Peyer's patch (tissue), 4 donors: ENCODE measurements around the gene KRTAP29-1. TPM values are rescaled to one million over a fixed set of nuclear protein-coding genes. Genes with fewer than 3 reads are reported as not detected.

ENCODE experiments used
- DNase-seq, 3 donors: peaks; one replicate each; pipeline ENCODE4 v3.0.0-alpha.2; 2017 to 2019
- H3K27ac ChIP-seq, 4 donors: fragments of 200-600 bp; sonication (generic); one replicate each; pipeline ENCODE4 v1.5.1; 2016 to 2019
- H3K27me3 ChIP-seq, 2 donors: fragments of 200-600 bp; sonication (generic); one replicate each; pipeline ENCODE4 v1.5.1; 2019
- H3K36me3 ChIP-seq, 3 donors: fragments of 200-600 bp; sonication (generic); one replicate each; pipeline ENCODE4 v1.5.1; 2016 to 2019
- H3K4me1 ChIP-seq, 4 donors: fragments of 200-600 bp; sonication (generic); one replicate each; pipeline ENCODE4 v1.5.1; 2016 to 2019
- H3K4me3 ChIP-seq, 4 donors: fragments of 200-600 bp; sonication (generic); 1 replicate in 3 of 4; 2 replicates in 1 of 4; pipeline ENCODE4 v1.5.1; 2016 to 2019; ENCODE audit warnings: mild to moderate bottlenecking in 1 of 4
- H3K9me3 ChIP-seq, 4 donors: fragments of 200-600 bp; sonication (generic); one replicate each; pipeline ENCODE4 v1.5.1; 2016 to 2019; ENCODE audit warnings: mild to moderate bottlenecking in 1 of 4
- CTCF ChIP-seq, 6 experiments: fragments of 450-650 bp in 4 of 6; fragments of 200-600 bp in 2 of 6; sonication (generic) in 1 of 6; IDR thresholded peaks; one replicate each; pipeline ENCODE4 v1.5.1; 2017 to 2019; ENCODE audit warnings: antibody characterized with exemption in 6 of 6, mild to moderate bottlenecking in 3 of 6, moderate library complexity in 1 of 6
- POLR2A ChIP-seq, 2 donors: fragments of 450-650 bp; IDR thresholded peaks; one replicate each; pipeline ENCODE4 v1.5.1; 2017; ENCODE audit warnings: antibody characterized with exemption in 2 of 2, mild to moderate bottlenecking in 2 of 2, moderate library complexity in 2 of 2
- total RNA-seq, 4 donors: library from RNA; depleted of rRNA; stranded (reverse); fragments of >200 nt; gene quantifications; one replicate each; pipeline ENCODE4 v1.1.0, GENCODE V29; 2016

The KRTAP29-1 gene
- total RNA-seq, 4 donors from 2014 or later, result not detected

GRCh38 chr17:41335747-41336146 lies 33.1 kb upstream of the KRTAP29-1 start:
- Histone ChIP-seq H3K4me1 (no peaks in the 10 kb centered on the region), H3K4me3 (no peak overlapping the region), H3K27ac (no peak overlapping the region), H3K36me3 (no peaks in the 10 kb centered on the region), H3K9me3 (no peaks in the 10 kb centered on the region), H3K27me3 (no peaks in the 10 kb centered on the region)
- DNase-seq, result no peak
- TF ChIP-seq CTCF (IDR thresholded peaks at IDR 0.05), result no peak

GRCh38 chr17:41334385-41335305 lies 32.0 kb upstream of the KRTAP29-1 start:
- Histone ChIP-seq H3K27ac (no peak overlapping the region), H3K27me3 (no peaks in the 10 kb centered on the region), H3K36me3 (no peaks in the 10 kb centered on the region), H3K9me3 (no peaks in the 10 kb centered on the region), H3K4me1 (no peaks in the 10 kb centered on the region), H3K4me3 (no peak overlapping the region)
- DNase-seq, result no peak
- TF ChIP-seq CTCF (IDR thresholded peaks at IDR 0.05) (no peak), POLR2A (IDR thresholded peaks at IDR 0.05) (no peak)

- Histone ChIP-seq H3K27me3 (no peaks in the 10 kb centered on the region), H3K36me3 (no peaks in the 10 kb centered on the region), H3K9me3 (no peaks in the 10 kb centered on the region), H3K4me3 (no peak overlapping the region), H3K4me1 (no peaks in the 10 kb centered on the region), H3K27ac (no peak overlapping the region)
- no peak for DNase-seq
- TF ChIP-seq POLR2A (IDR thresholded peaks at IDR 0.05), result no peak
These were observed 31.2 kb upstream of the KRTAP29-1 start for GRCh38 chr17:41333836-41334235.

- no peak overlapping the region for H3K27ac ChIP-seq
- H3K9me3 ChIP-seq, result no peaks in the 10 kb centered on the region
- TF ChIP-seq POLR2A (IDR thresholded peaks at IDR 0.05) (no peak), CTCF (IDR thresholded peaks at IDR 0.05) (no peak)
- H3K4me1 ChIP-seq, result no peaks in the 10 kb centered on the region
- H3K27me3 ChIP-seq, result no peaks in the 10 kb centered on the region
- no peak overlapping the region for H3K4me3 ChIP-seq
- no peaks in the 10 kb centered on the region for H3K36me3 ChIP-seq
- DNase-seq, result no peak
These were observed 30.4 kb upstream of the KRTAP29-1 start for GRCh38 chr17:41333098-41333497.

- DNase-seq, result no peak
- H3K27ac ChIP-seq, result no peak overlapping the region
- no peaks in the 10 kb centered on the region for H3K36me3 ChIP-seq
- no peaks in the 10 kb centered on the region for H3K27me3 ChIP-seq
- no peaks in the 10 kb centered on the region for H3K4me1 ChIP-seq
- no peak overlapping the region for H3K4me3 ChIP-seq
- no peaks in the 10 kb centered on the region for H3K9me3 ChIP-seq
- TF ChIP-seq CTCF (IDR thresholded peaks at IDR 0.05) (no peak), POLR2A (IDR thresholded peaks at IDR 0.05) (no peak)
These were observed 29.6 kb upstream of the KRTAP29-1 start for GRCh38 chr17:41332239-41332638.

- H3K9me3 ChIP-seq, result no peaks in the 10 kb centered on the region
- H3K36me3 ChIP-seq, result no peaks in the 10 kb centered on the region
- no peaks in the 10 kb centered on the region for H3K27me3 ChIP-seq
- no peak for TF ChIP-seq POLR2A (IDR thresholded peaks at IDR 0.05)
- no peak for TF ChIP-seq CTCF (IDR thresholded peaks at IDR 0.05)
- no peak for DNase-seq
- no peak overlapping the region for H3K27ac ChIP-seq
- H3K4me3 ChIP-seq, result no peak overlapping the region
- no peaks in the 10 kb centered on the region for H3K4me1 ChIP-seq
These were observed 29.0 kb upstream of the KRTAP29-1 start for GRCh38 chr17:41331606-41332005.
